Activated CD4-positive, alpha-beta T cell treated with anti-CD3 and anti-CD28 coated beads, Interleukin-2, Interleukin-6, amounts not matched to agents 100 ng/mL and 50 ng/mL, durations not matched to agents 16 hours and 8 hours (primary cell): ENCODE measurements around the gene SPAG9.

Source experiments
- DNase-seq: peaks from one replicate; pipeline ENCODE4 v3.0.0-alpha.2; 2020

Gene SPAG9

GRCh38 chr17:50914505-50915063 lies 206.1 kb downstream of the SPAG9 start:
- no peak for DNase-seq

DNA sequence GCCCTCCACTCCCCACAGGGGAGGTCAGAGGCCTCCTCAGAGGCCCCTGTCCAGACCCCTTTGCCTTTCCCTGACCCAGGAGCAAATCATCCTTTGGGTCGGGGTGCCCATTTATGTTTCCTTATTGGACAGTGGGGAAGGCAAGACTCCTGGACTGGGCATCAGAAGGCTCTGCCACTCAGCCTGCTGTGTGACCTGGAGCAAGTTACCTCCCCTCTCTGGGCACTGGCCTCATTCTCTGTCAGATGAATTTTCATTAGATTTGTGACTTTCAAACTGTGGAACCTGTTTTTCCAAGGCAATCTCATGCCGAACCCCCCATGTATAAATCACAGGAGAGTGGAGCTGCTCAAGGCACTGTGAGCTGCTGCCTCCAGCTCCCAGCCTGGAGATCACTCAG lies 207.5 kb downstream of the SPAG9 start:
- DNase-seq, result no peak
